ENCODE data around the gene RSRC2.
"Not testable (repeated sequence)": the region's sequence is repeated elsewhere in the genome, so short reads cannot be mapped to it uniquely, and the experiment has no call there.

The RSRC2 gene

DNA sequence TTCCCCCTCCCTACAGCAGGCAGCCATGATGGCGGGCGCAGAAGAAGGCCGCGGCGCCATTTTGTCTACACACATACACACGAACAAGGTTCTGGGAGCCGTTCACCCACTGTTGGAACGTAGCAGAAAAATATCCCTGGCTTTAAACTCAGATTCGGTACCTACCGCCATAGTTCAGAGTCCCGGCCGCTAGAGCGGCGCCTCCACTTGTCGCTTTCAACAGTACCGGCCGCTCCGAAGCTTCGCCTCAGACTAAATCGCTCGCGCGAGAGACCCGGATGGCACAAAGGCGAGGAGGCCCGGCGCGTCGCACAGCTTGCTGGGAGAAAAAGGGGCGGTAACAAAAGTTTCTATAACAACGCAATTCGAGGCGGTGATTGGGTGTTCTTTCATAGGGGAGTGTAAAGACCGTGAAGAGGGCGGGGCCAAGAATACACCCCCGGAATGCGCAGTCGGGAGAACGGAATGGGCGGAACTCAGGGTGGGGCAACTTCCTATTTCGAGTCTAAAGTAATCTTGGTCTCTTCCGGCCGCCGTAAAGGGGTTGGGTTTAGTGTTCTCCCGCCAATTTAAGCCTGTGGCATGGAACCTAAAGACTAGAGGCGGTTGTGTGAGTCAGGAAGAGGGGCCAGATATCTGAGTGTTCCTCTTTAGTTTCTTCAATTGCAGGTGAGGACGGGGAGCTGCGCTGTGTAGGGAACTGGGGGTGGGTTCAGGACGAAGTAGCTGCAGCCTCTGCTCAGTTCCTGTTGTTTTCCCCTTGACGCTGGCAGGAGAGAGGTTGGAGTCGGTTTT is at the start of gene RSRC2, which contains the start of gene KNTC1:
Gene RSRC2, minus strand, starts transcription at position 254 of the 795 bp plus-strand sequence. Its CDS starts 83 bp downstream, at position 171.
Gene KNTC1, plus strand, starts transcription at position 567 of the 795 bp plus-strand sequence. CDS start 2,815 bp downstream, outside the sequence.
- DNase-seq: peak; percentile 100

GRCh38 chr12:122571821-122572220 is 45.1 kb upstream of the RSRC2 start:
- DNase-seq: no peak

DNA sequence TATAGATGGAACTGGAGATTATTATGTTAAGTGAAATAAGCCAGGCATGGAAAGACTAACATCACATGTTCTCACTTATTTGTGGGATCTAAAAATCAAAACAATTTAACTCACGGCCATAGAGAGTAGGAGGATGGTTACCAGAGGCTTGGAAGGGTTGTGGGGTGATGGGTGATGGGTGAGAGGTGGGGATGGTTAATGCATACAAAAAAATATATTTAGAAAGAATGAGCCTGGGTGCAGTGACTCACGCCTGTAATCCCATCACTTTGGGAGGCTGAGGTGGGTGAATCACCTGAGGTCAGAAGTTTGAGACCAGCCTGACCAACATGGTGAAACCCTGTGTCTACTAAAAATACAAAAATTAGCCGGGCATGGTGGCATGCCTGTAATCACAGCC is 43.3 kb upstream of the RSRC2 start:
- not testable (repeated sequence) for DNase-seq

GRCh38 chr12:122569288-122569687 is 42.6 kb upstream of the RSRC2 start:
- DNase-seq: no peak

GRCh38 chr12:122566816-122567215 is 40.1 kb upstream of the RSRC2 start:
- DNase-seq: not testable (repeated sequence)

DNA sequence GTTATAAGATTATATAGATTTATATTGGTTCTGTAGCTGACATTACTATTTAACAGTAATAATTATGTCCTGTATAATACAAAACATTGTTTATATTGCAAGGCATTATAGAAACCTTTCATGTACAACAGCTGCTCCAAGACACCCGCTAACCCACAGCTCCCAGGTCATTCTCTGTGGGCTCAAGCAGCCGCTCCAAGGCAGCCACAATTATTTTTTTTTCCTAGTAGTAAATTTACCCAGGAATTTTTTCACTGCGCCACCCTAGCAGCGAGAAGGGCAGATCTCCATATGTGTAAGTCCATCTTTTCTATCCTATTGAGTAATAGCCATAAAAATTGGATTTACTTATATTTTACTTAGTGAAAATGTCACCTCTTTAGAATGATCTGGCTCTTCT is 36.6 kb upstream of the RSRC2 start:
- no peak for DNase-seq

DNA sequence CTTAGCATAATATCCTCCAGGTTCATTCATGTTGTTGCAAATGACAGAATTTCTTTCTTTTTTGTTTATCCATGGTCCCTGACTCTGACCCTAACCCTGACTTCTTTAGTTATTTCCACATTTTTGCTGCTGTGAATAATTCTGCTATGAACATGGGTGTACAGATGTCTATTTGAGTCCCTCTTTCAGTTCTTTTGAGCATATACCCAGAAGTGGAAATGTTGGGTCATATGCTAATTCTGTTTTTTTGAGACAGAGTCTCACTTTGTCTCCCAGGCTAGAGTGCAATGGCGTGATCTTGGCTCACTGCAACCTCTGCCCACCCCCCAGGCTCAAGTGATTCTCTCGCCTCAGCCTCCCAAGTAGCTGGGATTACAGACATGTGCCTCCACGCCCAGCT is 33.4 kb upstream of the RSRC2 start:
- DNase-seq: no peak

- no peak for DNase-seq
These were observed 32.3 kb upstream of the RSRC2 start for GRCh38 chr12:122558745-122559641.

DNA sequence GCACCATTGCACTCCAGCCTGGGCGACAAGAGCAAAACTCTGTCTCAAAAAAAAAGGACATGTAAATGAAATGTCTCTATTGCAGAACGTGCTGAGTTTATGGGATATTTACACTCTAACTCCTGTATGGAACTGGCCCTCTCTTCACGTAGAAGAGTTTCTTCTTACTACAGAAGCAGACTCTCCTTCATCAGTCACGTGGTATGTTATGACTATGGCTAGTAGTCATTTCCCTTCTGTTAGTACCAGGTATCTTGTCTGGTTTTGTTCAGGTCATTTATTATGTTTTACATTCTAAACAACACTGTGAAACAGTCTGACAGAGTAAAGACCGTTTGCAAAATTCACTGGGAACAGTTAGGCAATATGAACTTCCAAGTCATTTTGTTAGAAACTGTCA is 20.6 kb upstream of the RSRC2 start:
- no peak for DNase-seq

DNA sequence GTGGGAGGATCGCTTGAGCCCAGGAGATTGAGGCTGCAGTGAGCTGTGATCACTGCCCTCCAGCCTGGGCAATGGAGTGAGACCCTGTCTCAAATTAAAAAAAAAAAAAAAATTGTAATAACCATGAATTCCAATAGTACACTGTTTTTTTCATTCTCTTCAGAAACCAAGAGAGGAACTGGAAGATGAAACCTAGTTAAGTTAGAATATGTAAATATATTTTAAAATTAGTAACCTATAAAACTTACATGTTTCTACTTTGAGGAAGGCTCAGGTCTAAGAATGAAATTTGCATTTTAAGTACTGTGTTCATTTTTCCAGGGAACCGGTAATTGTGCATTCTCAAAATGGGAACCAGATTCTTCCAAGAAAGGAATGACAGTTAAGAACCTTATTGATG is 19.1 kb upstream of the RSRC2 start:
- DNase-seq: no peak

GRCh38 chr12:122544537-122544936 is 17.8 kb upstream of the RSRC2 start:
- DNase-seq: no peak

DNA sequence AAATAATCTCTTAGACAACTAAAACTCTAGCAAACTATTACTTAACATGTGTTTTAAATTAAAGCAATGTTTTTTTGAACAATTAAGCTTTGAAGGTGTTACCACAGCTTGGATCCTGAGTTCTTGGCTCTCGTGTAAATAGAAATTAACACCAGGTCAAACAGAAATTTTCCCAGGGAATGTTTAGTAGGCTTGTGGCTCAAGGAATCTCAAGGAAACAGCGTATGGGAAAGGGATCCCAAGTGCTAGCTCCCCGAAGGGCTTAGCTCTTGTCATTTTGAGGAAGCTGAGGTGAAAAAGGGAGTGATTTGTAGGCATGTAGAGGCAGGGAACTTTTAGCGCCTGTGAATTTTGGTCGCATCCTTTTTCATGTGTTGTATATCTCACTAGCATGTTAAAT is 11.8 kb upstream of the RSRC2 start:
- DNase-seq: no peak

DNA sequence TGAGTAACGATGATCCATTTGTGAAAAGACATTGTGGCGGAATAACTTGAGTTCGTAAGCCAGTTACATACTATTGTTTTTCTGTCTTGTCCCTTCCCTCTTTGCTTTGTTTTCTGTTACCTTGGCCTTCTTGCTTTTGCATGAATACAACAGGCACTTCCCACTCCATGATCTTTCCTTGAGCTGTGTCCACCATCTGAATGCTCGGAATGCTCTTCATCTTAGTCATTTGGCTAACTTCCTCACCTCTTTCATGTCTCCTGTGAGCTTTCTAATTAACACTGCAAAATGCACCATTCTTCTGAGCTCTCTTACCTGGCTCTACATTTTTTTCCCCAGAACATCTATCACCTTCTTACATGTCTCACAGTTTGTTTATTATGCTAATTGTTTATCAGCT is 10.3 kb upstream of the RSRC2 start:
- DNase-seq: no peak

DNA sequence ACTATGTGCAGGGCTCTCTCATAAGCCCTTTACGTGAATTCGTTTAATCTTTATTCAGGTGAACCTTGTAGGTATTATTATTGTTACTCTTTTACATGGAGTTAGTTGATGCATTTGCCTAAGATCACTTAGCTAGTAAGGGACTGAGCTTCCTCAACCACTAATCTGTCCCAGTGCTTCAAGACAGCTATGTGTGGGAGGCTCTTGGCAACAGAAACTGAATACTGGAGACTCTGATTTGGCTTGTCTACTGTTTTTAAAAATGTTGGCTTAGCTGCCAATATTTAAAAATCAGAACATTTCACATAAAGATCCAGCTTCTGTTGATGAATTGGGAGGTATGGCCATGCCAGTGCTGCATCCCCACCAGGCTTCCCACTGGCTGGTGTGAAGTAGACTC is 7.1 kb upstream of the RSRC2 start:
- no peak for DNase-seq

DNA sequence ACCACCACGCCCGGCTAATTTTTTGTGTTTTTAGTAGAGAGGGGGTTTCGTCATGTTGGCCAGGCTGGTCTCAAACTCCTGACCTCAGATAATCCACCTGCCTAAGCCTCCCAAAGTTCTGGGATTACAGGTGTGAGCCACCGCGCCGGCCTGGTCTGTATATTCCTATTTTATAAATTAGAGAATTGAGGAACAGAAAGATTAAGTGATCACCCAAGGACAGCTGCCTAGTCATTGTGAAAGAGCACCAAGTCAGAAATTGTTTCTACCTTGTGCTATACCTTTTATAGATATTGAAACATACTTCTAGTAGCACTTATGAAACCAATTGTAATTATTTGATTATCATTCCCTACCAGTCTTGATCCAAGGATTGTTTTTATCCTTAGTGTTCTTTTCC is 2.3 kb upstream of the RSRC2 start:
- DNase-seq: no peak

DNA sequence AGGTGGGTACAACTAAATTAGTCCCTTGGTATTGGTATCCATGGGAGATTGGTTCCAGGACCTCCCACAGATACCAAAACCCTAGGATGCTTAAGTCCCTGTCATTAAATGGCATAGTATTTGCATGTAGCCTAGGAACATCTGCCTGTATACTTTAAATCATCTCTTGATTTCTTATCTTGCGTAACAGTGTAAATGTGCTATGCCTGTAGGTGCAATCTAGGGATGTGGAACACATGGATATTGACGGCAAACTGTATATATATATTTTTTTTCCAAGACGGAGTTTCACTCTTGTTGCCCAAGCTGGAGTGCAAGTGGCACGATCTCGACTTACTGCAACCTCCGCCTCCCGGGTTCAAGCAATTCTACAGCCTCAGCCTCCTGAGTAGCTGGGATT is 1.8 kb upstream of the RSRC2 start:
- no peak for DNase-seq

DNA sequence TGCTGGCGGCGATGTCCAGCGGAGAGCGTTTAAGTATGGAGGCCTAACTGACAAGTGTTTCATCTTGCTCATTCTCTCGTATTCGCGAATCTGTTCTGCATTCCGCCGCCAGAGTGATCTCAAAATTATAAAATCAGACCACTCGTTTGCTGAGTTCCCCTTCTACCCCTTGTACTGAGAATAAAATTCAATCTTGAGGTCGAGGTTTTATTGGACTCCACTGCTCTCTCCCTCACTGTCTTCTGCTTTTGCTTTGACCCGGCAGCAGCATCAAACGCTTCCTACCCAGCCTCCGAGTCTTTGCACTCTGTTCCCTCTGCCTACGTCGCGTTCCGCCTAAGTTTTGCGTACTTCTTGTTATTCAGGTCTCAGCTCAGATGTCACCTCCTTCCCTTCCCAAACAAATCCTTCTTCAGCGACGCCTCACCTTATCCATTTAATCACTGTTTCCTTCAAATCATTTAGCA is 775 bp upstream of the RSRC2 start:
- DNase-seq: no peak

- no peak for DNase-seq
These were observed 2.7 kb downstream of the RSRC2 start for GRCh38 chr12:122523846-122524718.

DNA sequence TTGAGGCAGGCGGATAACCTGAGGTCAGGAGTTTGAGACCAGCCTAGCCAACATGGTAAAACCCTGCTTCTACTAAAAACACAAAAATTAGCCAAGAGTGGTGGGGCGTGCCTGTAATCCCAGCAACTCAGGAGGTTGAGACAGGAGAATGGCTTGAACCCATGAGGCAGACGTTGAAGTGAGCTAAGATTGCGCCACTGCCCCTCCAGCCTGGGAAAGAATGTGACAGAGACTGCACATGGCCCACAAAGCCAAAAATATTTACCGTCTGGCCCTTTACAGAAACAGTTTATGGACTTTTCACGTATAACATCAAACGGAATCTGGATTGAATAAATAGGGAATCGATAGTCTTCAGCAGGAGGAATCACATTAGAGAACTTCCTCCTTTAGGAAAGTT is 3.5 kb downstream of the RSRC2 start:
- DNase-seq: no peak

DNA sequence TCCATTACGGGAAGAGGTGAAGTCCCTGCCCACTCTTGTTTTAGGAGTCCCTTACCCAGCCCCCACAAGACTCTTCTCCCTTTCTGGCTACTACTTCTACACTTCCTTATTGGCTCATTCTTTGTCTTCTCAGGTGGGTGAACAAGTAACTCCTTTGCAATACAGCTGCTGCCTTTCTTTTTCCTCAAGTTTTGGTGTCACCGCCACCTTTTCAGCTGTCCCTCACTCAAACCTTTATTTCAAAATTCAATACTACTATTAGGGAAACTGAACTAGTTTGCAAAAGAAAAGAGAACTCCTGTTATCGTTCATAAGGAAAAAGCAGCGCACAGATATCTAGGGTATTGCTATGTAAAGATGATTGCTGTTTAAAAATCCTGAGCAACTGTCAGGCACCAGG is 6.1 kb downstream of the RSRC2 start:
- no peak for DNase-seq

DNA sequence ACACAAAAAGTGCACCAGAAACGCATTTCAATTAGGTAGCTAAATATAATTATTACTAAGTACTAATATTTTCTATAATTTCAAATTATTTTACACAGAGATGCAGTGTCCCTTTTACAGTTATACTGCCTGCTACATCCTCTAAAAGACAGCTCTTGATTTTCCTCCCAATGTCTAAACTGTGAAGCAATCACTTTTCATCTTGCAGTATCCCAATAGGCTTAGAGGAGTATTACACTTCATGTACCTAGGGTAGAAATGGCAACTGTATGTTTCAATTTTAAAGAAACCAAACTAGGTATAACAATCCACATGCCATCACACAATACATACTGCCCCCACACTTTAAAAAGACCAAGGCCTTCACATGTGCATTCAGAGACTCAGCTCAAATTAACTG is 7.3 kb downstream of the RSRC2 start:
- no peak for DNase-seq

DNA sequence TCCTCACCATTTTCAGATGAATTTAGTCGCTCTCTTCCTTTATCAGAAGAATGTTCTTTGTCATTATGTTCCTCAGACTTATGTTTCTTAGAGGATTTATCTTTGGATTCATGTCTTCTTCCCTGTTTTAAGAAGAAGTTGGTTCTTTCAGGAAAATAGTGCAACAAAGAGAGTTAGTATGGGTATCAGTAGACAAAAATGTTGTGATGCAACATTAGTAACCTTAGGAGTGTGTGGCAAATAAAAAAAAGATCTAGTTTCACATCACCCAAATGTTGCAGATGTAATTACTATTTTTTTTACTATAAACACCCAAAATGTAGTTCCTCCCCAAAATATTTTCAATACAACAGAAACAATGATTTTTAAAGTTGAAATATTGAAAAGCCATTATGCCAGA is 7.8 kb downstream of the RSRC2 start:
- no peak for DNase-seq

- DNase-seq: no peak
These were observed 8.9 kb downstream of the RSRC2 start for GRCh38 chr12:122517877-122518276.

Data from NCI-H187 treated with DMSO at 0.1 percent for 48 hours (cell line).